Parathyroid adenoma (tissue), 2 donors: ENCODE measurements around the gene CCDC83.

Experiments
- H2AFZ ChIP-seq: fragments of 300-600 bp; sonication (generic); one replicate; pipeline ENCODE4 v1.7.0; 2017; ENCODE audit warnings: antibody characterized with exemption, mild to moderate bottlenecking
- H3K27ac ChIP-seq: fragments of 300-600 bp; sonication (generic); one replicate; pipeline ENCODE4 v1.7.0; 2017
- H3K27me3 ChIP-seq: fragments of 300-600 bp; sonication (generic); one replicate; pipeline ENCODE4 v1.7.0; 2017; ENCODE audit warnings: low read length; ENCODE audit not compliant: control insufficient read depth, insufficient read depth
- H3K36me3 ChIP-seq: fragments of 300-600 bp; sonication (generic); one replicate; pipeline ENCODE4 v1.7.0; 2017; ENCODE audit warnings: low read length; ENCODE audit not compliant: control insufficient read depth, insufficient read depth
- H3K4me1 ChIP-seq: fragments of 300-600 bp; sonication (generic); one replicate; pipeline ENCODE4 v1.7.0; 2017; ENCODE audit warnings: control low read depth
- H3K4me2 ChIP-seq: fragments of 300-600 bp; sonication (generic); one replicate; pipeline ENCODE4 v1.7.0; 2017; ENCODE audit warnings: low read length
- H3K4me3 ChIP-seq: fragments of 300-600 bp; sonication (generic); one replicate; pipeline ENCODE4 v1.7.0; 2017; ENCODE audit warnings: low read depth, low read length
- H3K79me2 ChIP-seq: fragments of 300-600 bp; sonication (generic); one replicate; pipeline ENCODE4 v1.7.0; 2017; ENCODE audit warnings: control low read depth
- H3K9ac ChIP-seq: fragments of 300-600 bp; sonication (generic); one replicate; pipeline ENCODE4 v1.7.0; 2017; ENCODE audit warnings: mild to moderate bottlenecking
- H3K9me3 ChIP-seq: fragments of 300-600 bp; sonication (generic); one replicate; pipeline ENCODE4 v1.7.0; 2017; ENCODE audit warnings: low read length; ENCODE audit not compliant: control insufficient read depth
- CTCF ChIP-seq: fragments of 300-600 bp; sonication (generic); IDR thresholded peaks from one replicate; pipeline ENCODE4 v1.7.0; 2017; ENCODE audit warnings: antibody characterized with exemption, mild to moderate bottlenecking
- donor health status: primary hyperparathyroidism.

Gene CCDC83

GRCh38 chr11:85947431-85948272, 92.5 kb downstream of the CCDC83 start:
- TF ChIP-seq CTCF: no peak
- Histone ChIP-seq H3K4me3 (no peak overlapping the region), H3K27me3 (no peaks in the 10 kb centered on the region), H3K9me3 (no peaks in the 10 kb centered on the region), H3K36me3 (no peaks in the 10 kb centered on the region), H3K4me1 (peaks cover 14% of the 10 kb centered on the region), H2AFZ (no peak overlapping the region), H3K4me2 (peak overlapping the region; percentile 25), H3K27ac (peak overlapping the region; percentile 72), H3K79me2 (no peaks in the 10 kb centered on the region), H3K9ac (no peak overlapping the region)

GRCh38 chr11:85948884-85949283, 93.7 kb downstream of the CCDC83 start:
- Histone ChIP-seq H3K4me1 (peaks cover 14% of the 10 kb centered on the region), H2AFZ (no peak overlapping the region), H3K9ac (no peak overlapping the region), H3K27ac (peak overlapping the region; percentile 72), H3K36me3 (no peaks in the 10 kb centered on the region), H3K4me3 (no peak overlapping the region), H3K9me3 (no peaks in the 10 kb centered on the region), H3K4me2 (no peak overlapping the region), H3K27me3 (no peaks in the 10 kb centered on the region), H3K79me2 (no peaks in the 10 kb centered on the region)
- TF ChIP-seq CTCF: no peak

GRCh38 chr11:85949798-85950197, 94.6 kb downstream of the CCDC83 start:
- no peak overlapping the region for H3K4me2 ChIP-seq
- no peak overlapping the region for H3K4me3 ChIP-seq
- TF ChIP-seq CTCF: no peak
- no peak overlapping the region for H2AFZ ChIP-seq
- no peak overlapping the region for H3K27ac ChIP-seq
- no peaks in the 10 kb centered on the region for H3K79me2 ChIP-seq
- peaks cover 17% of the 10 kb centered on the region for H3K4me1 ChIP-seq
- H3K36me3 ChIP-seq: no peaks in the 10 kb centered on the region
- no peak overlapping the region for H3K9ac ChIP-seq
- no peaks in the 10 kb centered on the region for H3K27me3 ChIP-seq
- no peaks in the 10 kb centered on the region for H3K9me3 ChIP-seq

- Histone ChIP-seq H2AFZ (no peak overlapping the region), H3K4me3 (no peak overlapping the region), H3K36me3 (no peaks in the 10 kb centered on the region), H3K9me3 (no peaks in the 10 kb centered on the region), H3K79me2 (no peaks in the 10 kb centered on the region), H3K27ac (no peak overlapping the region), H3K9ac (no peak overlapping the region), H3K27me3 (no peaks in the 10 kb centered on the region), H3K4me1 (peaks cover 21% of the 10 kb centered on the region), H3K4me2 (no peak overlapping the region)
- TF ChIP-seq CTCF: no peak
Measured at GRCh38 chr11:85950317-85951048, 95.3 kb downstream of the CCDC83 start.
